Midbrain (tissue), 1 donor: ENCODE results near the gene KLHL40.

ENCODE experiments used
- DNase-seq: peaks from one replicate; lab custom pipeline; 2025; lab: John Stamatoyannopoulos, UW

KLHL40 gene

DNA sequence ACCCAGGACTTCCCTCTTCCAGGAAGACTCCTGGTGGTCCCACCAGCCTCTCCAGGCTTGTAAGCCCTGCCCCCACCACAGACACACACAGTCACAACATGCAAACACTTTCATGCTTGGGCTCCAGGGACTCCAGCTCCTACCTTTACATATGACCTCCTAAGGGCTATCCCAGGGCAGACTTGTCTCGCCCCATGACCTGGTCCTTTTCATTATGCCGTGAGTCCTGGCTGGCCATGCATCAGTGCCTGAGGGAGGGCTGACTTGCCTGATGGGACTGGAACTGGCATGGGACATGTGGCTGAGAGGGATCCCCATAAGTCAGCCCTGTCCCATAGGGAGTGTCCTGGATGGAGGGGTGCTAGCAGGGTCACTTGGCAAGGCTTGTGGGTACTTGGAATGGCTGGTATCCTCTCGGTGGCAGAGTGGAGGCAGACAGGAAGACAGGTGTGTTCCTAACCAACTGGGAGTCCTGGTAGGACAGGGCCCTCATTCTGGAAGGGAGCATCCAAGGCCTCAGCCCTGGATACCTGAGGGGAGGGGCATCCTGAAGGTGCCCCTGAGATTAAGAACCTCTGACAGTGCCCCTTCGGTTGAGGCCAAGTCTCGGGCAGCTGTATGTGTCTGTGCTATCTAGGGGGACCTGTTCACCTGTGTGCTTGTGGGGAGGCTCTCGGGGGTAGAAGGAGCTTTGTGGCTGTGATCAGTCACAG is 17.8 kb downstream of the KLHL40 start:
- no peak for DNase-seq

DNA sequence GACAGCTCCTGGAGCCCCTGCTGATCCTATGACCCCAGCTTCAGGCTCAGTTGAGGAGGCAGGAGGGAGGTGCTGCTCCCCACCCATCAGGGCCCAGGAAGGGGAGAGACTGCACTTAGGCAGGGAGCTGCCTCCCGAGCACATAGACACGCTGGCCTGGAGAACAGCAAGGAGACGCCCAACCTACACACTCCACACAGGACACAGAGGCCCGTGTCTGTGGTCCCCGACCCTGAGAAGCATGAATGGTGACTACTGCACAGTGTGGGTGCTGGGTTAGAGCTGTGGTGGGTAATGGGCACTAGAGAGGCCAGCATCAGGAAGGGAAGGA is 18.3 kb downstream of the KLHL40 start:
- DNase-seq: no peak

DNA sequence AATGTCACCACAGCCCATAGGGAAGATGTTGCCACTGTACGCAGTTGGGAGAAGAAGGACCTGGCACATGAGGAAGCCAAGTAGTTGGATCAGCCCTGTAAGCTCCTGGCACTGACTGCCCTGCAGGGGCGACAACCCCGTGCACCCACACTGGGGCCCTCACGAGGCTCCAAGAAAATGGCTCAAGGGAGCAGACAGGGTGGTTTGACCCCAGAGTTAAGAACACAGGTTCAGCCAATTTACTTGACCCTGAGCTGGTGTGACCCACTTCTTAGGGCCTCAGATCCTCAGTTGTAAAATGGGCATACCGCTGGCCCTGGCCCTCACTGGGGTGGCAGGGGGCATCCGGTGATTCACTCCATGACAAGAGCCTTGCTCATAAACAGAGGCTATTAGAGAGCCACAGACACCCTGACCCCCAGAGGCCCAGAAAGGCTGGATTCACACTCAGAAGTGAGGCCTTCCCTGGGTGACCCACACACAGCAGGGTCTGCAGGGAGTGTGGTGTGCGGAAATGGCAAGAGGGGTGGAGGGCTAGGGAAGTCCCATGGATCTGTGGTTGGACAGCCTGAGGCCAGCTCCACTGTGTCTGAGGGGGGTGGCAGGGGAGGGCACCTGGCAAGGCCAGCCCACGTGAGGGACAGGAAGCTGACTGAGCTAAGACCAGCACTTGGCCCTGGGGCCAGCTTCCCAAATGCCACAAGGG is 19.0 kb downstream of the KLHL40 start:
- no peak for DNase-seq

DNA sequence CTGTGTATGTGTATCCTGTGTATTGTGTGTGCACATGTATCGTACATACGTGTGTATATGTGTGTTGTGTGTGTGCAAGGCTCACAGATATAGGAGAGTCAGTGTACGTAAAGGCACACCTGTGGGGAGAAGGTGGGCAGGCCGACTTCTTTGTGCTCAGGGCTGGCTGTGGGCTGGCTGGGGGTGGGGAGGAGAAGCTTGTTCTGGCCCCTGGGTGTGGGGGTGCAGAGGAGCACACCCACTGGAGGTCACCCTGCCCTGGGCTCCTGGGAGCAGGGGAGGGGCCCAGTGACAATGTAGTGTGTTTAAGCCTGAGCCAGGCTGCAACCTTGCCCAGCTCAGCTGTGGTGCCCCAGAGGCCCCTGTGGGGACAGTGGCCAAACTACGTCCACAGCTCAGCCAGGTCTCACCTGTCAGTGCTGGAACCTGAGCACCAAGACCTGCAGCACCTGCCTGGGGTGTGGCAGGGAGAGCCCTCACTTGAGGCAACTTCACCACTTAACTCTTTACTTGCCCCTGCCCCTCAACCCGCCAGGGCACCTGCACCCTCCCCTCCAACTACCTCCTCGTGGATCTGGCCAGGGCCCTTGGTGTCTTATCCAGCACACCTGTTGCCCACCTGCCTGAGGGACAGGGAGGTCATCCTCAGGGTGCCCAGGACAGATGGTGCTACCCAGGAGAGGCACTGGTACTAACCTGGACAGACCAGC is 19.9 kb downstream of the KLHL40 start:
- no peak for DNase-seq

DNA sequence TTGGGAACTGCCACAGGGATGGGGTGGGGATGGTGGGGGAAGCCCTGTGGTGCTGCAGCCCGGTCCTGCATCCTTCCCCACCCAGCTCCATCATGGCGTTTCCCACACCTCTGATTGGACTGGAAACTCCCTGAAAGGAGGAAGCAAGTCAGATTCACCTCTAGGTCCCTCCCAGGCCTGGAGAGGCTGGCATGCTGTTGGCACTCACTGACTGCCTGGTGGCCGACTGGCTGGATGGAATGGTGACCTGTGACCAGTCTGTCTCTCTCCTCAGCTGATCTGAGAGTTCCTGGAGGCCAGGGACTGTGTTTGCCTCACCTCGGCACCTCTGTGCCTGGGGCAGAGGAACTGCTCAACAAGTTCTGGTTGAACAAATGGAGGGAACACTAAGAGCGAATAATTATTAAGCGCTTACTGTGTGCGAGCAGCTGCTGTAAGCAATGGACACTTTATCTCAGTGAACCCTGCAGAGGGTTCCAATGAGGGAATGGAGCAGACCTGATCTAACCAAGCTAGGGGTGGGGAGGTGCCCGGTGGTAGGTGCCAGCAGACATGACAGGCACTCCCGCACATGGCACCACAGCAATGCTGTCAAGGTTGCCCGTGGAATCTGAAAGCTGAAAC is 20.7 kb downstream of the KLHL40 start:
- DNase-seq: no peak

DNA sequence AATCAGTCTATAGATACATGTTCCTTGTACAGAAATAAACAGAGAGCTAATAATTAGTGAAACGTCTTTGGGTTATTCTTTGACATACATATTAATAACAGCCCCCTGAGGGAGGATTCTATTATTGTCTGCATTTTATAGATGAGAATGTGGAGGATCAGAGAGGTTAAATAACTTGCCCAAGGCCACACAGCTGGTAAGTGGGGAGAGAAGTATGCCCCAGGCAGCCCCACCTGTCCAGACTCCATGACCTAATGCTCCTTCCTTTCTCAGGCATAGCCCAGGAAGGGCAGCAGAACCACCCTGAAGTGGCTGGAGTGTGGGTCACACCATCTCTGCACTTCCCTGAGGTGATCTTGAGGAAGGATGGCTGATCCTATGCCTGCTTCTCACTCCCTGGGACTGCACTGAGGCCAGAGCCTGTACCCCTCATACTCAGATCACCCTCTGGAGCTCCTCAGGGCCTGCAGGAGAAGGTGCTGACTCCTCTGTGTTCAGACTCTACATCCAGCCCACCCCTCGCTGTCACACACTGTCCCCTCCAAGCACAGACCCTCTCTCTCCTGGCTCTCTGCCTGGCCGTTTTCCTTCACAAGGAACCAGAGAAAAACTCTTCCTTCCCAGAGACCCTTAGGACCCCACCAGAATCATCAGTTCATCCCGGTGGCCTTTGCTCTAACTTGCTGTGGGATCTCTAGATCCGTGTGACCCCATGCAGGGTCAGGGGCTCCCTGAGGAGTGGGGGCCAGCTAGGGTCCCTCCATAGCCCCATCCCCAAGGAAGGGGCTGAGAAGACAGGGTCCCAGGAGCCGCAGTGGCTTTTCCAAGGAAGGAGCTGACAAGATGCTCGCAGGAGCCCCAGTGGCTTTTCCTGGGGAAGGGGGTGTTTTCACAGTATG is 21.6 kb downstream of the KLHL40 start:
- no peak for DNase-seq

DNA sequence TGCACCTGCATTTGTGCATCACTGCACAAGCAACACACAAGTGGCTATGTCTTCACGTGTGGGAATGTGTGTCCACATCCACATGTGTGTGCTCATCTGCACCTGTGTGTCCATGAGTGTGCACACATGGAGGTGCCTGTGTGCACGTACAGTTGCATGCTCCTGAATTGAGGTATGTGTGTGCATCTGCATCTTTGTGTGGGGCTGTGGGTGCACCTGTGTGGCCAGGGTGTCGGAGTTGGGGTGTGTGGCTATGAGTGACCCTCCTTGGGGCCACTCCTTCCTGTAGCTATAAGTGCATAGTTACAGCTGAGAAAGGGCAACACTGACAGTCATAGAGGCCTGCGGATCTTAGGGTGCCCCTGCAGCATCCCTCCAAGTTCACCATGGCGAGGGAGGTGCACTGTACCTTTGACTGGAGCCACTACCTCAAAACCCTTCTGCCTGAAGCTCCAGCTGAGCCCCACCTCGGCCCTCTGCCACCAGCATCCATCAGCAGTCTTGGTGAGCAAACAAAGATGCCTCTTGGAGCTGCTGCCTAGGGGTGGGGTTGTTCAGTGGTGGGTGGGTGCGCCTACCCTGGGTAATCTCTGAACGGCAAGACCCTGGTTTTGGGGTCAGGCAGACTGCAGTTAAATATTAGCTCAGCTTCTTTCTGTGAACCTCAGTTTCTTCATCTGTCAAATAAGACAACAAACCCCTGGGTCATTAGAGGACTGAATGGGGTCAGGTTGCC is 22.5 kb downstream of the KLHL40 start:
- no peak for DNase-seq

DNA sequence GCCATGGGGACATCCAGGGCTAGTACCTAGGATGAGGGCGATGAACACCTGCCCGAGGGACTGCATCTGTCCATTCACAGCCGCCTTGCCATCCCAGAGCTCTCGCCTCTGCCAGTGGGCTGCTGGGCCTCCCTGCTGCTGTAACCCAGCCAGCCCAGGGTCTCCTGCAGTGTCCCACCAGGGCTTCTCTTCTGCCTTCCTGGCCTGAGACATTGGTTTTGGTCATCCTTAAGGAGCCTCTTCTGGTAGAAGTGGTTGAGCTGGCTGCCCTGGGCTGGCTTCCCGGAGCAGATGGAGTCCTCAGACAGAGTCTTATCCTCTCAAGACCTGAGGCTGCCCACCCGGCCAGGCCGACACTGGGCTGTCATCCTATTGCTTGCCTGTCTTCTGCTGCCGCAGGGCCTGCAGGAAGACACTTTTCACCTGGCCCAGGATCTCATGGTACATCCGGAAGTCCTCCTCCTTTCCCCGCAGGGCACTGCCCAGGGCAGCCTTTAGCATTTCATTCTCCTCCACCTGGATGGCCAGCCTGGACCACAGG is 23.3 kb downstream of the KLHL40 start:
- DNase-seq: no peak

DNA sequence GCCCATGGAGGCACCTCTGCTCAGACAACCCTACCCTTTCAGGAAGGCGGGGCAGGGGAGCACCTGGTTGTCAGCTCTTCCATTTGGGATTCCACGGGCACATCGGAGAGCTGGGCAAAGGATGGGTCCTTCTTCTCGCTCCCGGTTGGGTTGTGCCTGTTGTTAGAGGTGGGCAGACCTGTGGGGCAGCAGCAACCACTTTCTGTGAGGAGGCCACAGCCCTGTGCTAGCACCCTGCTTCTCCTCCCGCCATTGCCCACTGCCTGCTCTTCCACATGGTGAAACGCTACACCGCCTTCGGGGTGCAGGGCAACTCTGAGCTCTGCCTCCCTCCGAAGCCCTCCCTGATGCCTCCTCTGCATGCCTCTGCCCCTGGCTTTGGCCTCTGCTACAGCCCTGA is 24.3 kb downstream of the KLHL40 start:
- DNase-seq: no peak

DNA sequence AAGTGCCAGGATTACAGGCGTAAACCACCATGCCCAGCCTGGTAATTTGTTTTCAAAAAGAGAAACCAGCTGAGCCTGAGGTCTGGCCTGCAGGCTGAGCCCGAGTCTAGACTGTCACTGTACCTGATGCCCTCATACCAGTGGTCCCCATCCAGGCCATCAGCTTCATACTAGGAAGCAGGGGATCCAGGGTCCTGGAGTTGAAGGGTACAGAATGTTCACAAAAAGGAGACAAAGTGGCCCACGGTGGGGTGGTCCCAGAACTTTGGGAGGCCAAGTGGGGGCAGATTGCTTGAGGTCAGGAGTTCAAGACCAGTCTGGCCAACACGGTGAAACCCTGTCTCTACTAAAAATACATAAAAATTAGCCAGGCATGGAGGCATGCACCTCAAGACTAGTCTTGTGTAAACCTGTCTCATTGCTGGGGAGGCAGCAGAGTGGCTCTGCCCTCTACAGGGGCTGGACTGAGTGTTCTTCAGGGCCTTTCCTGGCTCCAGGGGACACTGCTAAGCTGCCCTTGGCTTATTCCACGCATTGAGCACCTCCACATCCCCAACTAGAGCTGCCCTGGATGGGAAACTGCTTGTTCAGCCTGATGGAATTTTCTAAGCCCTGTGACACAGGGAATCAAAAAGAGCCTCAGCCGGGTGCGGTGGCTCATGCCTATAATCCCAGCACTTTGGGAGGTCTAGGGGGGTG is 25.1 kb downstream of the KLHL40 start:
- no peak for DNase-seq

DNA sequence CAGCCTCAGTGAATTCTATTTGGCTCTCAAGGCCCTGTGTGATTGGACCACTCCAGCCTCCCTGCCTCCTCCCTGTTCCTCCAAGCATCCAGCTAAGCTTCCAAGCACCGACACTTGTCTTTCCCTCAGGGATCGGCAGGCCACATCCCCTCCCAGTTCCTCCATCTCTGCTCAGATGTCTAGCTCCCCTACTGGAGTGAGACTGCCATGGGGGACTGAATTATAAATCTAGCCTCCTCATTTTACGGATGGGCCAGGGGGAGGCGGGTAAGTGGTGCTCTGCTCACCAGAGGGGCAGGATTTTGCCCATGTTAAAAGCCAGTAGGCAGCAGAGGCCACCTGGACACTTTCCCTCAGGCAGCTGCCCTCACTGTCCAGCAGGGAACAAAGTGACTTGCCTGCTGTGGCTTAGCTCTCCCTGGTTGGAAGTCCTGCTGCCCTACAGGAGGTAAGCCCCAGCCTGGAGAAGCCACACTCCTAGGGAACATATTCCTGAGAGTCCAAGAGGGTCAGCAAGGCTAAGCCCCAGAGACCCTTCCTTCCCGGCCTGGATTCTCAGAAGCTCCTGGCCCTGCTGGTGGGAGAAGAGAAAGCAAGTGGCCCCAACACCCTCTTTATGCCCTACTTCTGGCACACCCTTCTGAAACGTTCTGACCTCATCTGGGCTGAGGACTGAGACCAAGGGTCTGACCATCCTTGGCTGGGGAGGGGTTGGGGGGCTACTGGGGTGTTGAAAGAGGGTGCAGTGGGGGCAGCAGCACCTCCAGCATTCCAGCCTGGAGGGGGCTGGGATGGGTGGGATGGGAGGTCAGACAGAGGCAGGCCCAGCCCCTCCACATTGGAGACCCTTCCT is 26.4 kb downstream of the KLHL40 start:
- no peak for DNase-seq

DNA sequence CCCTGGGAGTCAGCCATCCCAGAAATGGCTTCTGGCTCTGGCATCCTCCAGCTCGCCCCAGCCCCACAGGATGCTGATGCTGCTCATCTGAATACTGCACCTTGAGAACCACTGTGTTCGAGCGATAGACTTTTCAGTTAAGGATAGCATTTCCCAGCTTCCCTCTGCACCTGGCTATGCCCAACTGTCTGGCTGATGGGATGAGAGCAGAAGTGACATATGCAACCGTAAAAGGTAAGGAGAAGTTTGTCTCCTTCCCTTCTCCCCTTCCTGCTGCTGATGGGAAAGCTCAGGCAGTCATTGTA is 27.0 kb downstream of the KLHL40 start:
- DNase-seq: no peak

DNA sequence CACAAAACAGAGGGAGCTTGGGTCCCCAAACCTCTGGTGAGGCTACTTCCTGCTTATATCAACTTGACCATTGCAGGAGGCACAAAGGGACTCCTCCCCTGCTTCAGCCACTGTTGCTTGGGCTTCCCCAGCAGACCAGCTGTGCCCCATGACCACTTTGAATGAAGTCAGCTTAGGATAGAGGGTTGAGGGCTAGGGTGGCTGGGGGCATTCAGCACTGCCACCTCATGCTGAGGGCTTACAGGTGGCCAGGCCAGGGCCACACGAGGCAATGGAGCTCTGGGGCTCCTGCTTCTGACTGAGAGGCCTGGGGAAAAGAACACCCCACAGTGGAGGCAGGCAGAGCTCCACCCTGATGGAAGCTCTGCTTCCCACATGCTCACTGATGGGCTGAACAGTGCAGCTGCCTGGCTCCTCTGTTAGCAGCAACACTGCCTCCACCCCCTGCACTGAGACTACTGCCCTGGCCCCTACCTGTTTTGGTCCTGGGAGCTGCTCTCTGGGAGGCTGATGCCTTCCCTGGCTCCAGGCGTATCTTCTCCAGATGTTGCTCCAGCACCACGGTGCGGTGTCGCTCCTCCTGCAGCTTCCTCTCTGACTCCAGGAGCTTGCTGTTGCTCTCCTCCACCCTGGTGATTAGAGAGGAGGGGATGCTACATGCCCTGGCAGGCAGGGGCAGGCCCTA is 27.5 kb downstream of the KLHL40 start:
- no peak for DNase-seq

DNA sequence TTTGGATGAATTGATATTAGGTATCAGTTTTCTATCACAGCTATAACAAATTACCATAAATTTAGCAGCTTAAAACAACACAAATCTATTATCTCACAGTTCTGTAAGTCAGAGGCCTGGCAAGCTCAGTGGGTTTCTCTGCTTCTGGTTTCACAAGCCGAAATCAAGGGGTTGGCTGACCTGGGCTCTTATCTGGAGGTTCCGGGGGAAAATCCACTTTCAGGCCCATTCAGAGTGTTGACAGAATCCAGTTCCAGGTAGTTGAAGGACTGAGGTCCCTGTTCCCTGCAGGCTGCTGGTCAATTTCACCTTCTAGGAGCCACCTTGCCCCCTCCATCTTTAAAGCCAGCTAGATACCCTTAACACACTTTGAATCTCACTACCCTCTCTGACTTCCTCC is 28.4 kb downstream of the KLHL40 start:
- DNase-seq: no peak

DNA sequence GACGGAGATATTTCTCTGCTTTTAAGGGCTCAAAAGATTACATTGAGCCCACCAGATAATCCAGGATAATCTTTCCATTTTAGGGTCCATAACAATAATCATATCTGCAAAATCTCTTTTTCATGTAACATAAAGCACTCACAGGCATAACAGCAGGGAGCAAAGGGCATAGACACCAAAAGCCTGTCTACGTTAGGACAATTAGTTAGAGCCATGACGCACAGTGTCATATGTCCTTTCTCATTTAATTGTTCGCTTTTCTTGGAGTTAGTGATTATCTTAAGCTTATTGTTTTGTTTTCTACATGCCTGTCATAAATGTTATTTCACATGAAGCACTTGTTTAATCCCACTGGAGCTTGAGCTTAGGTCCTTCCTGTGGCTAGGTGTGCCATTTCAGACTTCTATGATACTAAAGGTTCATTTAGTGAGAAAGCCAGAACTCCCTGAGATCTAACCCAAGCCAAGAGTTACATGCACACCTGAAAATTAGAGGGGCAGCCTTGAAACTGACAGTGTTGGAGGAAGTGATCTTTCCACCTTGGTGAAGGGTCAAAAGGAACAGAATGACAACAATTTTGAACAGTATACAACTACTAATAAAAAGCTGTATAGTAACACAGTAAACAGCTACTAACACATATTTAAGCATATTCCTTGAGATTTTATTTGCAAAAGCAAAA is 29.0 kb downstream of the KLHL40 start:
- no peak for DNase-seq

DNA sequence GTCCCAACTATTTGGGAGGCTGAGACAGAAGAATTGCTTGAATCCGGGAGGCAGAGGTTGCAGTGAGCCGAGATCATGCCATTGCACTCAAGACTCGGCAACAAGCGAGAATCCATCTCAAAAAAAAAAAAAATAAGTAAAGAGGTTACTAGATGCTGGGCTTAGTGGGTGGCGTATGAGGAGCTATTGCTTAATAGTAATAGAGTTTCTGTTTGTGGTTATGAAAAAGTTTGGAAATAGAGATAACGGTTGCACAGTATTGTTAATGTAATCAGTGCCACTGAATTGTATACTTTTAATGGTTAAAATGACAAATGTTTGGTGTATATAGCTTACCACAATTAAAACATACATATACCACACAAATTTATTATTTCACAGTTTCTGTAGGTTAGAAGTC is 32.0 kb downstream of the KLHL40 start:
- no peak for DNase-seq

DNA sequence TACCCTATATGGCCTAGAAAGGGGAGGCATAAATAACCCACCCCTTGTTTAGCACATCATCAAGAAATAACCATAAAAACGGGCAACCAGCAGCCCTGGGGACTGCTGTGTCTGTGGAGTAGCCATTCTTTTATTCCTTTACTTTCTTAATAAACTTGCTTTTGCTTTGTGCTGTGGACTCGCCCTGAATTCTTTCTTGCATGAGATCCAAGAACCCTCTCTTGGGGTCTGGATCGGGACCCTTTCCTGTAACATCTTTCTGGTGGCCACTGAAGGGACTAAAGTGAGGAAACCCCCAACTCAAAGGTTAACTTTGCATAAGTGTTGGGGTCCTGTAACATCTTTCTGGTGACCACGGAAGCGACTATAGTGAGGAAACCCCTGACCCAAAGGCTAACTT is 33.0 kb downstream of the KLHL40 start:
- DNase-seq: no peak

DNA sequence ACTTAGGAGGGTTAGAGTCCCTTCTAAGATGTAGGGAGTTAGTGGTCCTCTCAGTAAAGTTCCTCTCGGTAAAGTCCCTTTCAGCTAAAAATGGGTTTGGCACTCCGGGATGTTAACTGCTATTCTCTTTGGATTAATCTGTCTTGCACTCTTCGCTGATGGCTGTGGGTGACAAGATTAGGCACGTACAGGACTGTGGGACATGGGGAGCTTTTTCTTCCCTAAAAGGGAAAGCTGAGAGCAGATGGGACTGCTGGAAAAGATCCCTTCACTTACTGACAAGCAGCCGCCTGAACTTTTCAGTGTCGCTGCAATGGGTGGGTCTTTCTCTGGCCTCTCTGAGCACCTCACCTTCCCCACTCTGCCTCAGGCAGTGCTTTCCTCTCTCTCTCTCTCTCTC is 33.7 kb downstream of the KLHL40 start:
- no peak for DNase-seq
